ENCODE measurements around the gene FNDC11. TPM values are rescaled to one million over a fixed set of nuclear protein-coding genes. Genes with fewer than 3 reads are reported as not detected.
"Not testable (repeated sequence)": the region's sequence is repeated elsewhere in the genome, so short reads cannot be mapped to it uniquely, and the experiment has no call there.

The FNDC11 gene
- polyA plus RNA-seq, 1 donor = 0.34 TPM

GRCh38 chr20:63554361-63555278 lies 661 bp downstream of the FNDC11 start:
- Histone ChIP-seq H3K36me3 (ENCODE audit: control insufficient read depth, insufficient read depth, low read length) (no peaks in the 10 kb centered on the region), H3K4me3 (ENCODE audit: low read length) (peak overlapping the region; percentile 46), H3K9me3 (ENCODE audit: control insufficient read depth, low read depth, low read length) (peaks cover 13% of the 10 kb centered on the region), H3K27me3 (ENCODE audit: control insufficient read depth, insufficient read depth, low read length) (peaks cover 32% of the 10 kb centered on the region), H3K4me1 (ENCODE audit: control insufficient read depth, insufficient read depth, low read length) (peaks cover 4% of the 10 kb centered on the region), H3K27ac (ENCODE audit: low read length) (no peak overlapping the region)
- DNase-seq = no peak
- WGBS (ENCODE audit: insufficient coverage, low lambda C conversion rate) = no CpG with 5 or more reads among the region's 38 CpGs

- H3K4me3 ChIP-seq (ENCODE audit: low read length) = no peak overlapping the region
- DNase-seq = no peak
- H3K36me3 ChIP-seq (ENCODE audit: control insufficient read depth, insufficient read depth, low read length) = peaks cover 10% of the 10 kb centered on the region
- H3K9me3 ChIP-seq (ENCODE audit: control insufficient read depth, low read depth, low read length) = peaks cover 13% of the 10 kb centered on the region
- peaks cover 4% of the 10 kb centered on the region for H3K4me1 ChIP-seq (ENCODE audit: control insufficient read depth, insufficient read depth, low read length)
- H3K27me3 ChIP-seq (ENCODE audit: control insufficient read depth, insufficient read depth, low read length) = peaks cover 23% of the 10 kb centered on the region
- H3K27ac ChIP-seq (ENCODE audit: low read length) = no peak overlapping the region
- no CpG with 5 or more reads among the region's 45 CpGs for WGBS (ENCODE audit: insufficient coverage, low lambda C conversion rate)
Measured at GRCh38 chr20:63555661-63556381, 1.9 kb downstream of the FNDC11 start.

GRCh38 chr20:63556873-63557478 lies 3.0 kb downstream of the FNDC11 start:
- Histone ChIP-seq H3K4me3 (ENCODE audit: low read length) (no peak overlapping the region), H3K36me3 (ENCODE audit: control insufficient read depth, insufficient read depth, low read length) (peaks cover 20% of the 10 kb centered on the region), H3K27me3 (ENCODE audit: control insufficient read depth, insufficient read depth, low read length) (peaks cover 21% of the 10 kb centered on the region), H3K4me1 (ENCODE audit: control insufficient read depth, insufficient read depth, low read length) (peaks cover 4% of the 10 kb centered on the region), H3K27ac (ENCODE audit: low read length) (no peak overlapping the region), H3K9me3 (ENCODE audit: control insufficient read depth, low read depth, low read length) (peaks cover 13% of the 10 kb centered on the region)
- WGBS (ENCODE audit: insufficient coverage, low lambda C conversion rate) = no CpG with 5 or more reads among the region's 23 CpGs
- no peak for DNase-seq

- no CpG with 5 or more reads among the region's 19 CpGs for WGBS (ENCODE audit: insufficient coverage, low lambda C conversion rate)
- no peak for DNase-seq
- H3K27me3 ChIP-seq (ENCODE audit: control insufficient read depth, insufficient read depth, low read length) = peaks cover 16% of the 10 kb centered on the region
- H3K4me3 ChIP-seq (ENCODE audit: low read length) = no peak overlapping the region
- H3K36me3 ChIP-seq (ENCODE audit: control insufficient read depth, insufficient read depth, low read length) = peaks cover 23% of the 10 kb centered on the region
- no peak overlapping the region for H3K27ac ChIP-seq (ENCODE audit: low read length)
- peaks cover 4% of the 10 kb centered on the region for H3K4me1 ChIP-seq (ENCODE audit: control insufficient read depth, insufficient read depth, low read length)
- peaks cover 13% of the 10 kb centered on the region for H3K9me3 ChIP-seq (ENCODE audit: control insufficient read depth, low read depth, low read length)
Measured at GRCh38 chr20:63557481-63557891, 3.5 kb downstream of the FNDC11 start.

- peaks cover 34% of the 10 kb centered on the region for H3K36me3 ChIP-seq (ENCODE audit: control insufficient read depth, insufficient read depth, low read length)
Measured at GRCh38 chr20:63558804-63559484, 5.0 kb downstream of the FNDC11 start.

GRCh38 chr20:63559485-63560332 lies 5.8 kb downstream of the FNDC11 start:
- H3K4me1 ChIP-seq (ENCODE audit: control insufficient read depth, insufficient read depth, low read length); DNase-seq; H3K27ac ChIP-seq (ENCODE audit: low read length); H3K9me3 ChIP-seq (ENCODE audit: control insufficient read depth, low read depth, low read length); H3K27me3 ChIP-seq (ENCODE audit: control insufficient read depth, insufficient read depth, low read length); H3K4me3 ChIP-seq (ENCODE audit: low read length): not testable (repeated sequence)
- 100% methylated on average over 1 of the region's 31 CpGs for WGBS (ENCODE audit: insufficient coverage, low lambda C conversion rate)
- peaks cover 40% of the 10 kb centered on the region for H3K36me3 ChIP-seq (ENCODE audit: control insufficient read depth, insufficient read depth, low read length)

More at GRCh38 chr20:63558804-63559484, 5.0 kb downstream of the FNDC11 start:
- Histone ChIP-seq H3K4me3 (ENCODE audit: low read length) (no peak overlapping the region), H3K27ac (ENCODE audit: low read length) (no peak overlapping the region), H3K4me1 (ENCODE audit: control insufficient read depth, insufficient read depth, low read length) (peaks cover 4% of the 10 kb centered on the region), H3K27me3 (ENCODE audit: control insufficient read depth, insufficient read depth, low read length) (peaks cover 9% of the 10 kb centered on the region), H3K9me3 (ENCODE audit: control insufficient read depth, low read depth, low read length) (peaks cover 8% of the 10 kb centered on the region)
- no CpG with 5 or more reads among the region's 14 CpGs for WGBS (ENCODE audit: insufficient coverage, low lambda C conversion rate)
- DNase-seq = peak in 1 of 2 donors; percentile 37

- DNase-seq = no peak
- Histone ChIP-seq H3K9me3 (ENCODE audit: control insufficient read depth, low read depth, low read length) (peaks cover 8% of the 10 kb centered on the region), H3K27ac (ENCODE audit: low read length) (no peak overlapping the region), H3K36me3 (ENCODE audit: control insufficient read depth, insufficient read depth, low read length) (peaks cover 43% of the 10 kb centered on the region), H3K27me3 (ENCODE audit: control insufficient read depth, insufficient read depth, low read length) (no peaks in the 10 kb centered on the region), H3K4me3 (ENCODE audit: low read length) (no peak overlapping the region), H3K4me1 (ENCODE audit: control insufficient read depth, insufficient read depth, low read length) (no peaks in the 10 kb centered on the region)
- WGBS (ENCODE audit: insufficient coverage, low lambda C conversion rate) = no CpG with 5 or more reads among the region's 16 CpGs
Measured at GRCh38 chr20:63560333-63560805, 6.4 kb downstream of the FNDC11 start.

- Histone ChIP-seq H3K9me3 (ENCODE audit: control insufficient read depth, low read depth, low read length) (peaks cover 7% of the 10 kb centered on the region), H3K4me3 (ENCODE audit: low read length) (no peak overlapping the region), H3K27me3 (ENCODE audit: control insufficient read depth, insufficient read depth, low read length) (no peaks in the 10 kb centered on the region), H3K27ac (ENCODE audit: low read length) (no peak overlapping the region), H3K4me1 (ENCODE audit: control insufficient read depth, insufficient read depth, low read length) (no peaks in the 10 kb centered on the region), H3K36me3 (ENCODE audit: control insufficient read depth, insufficient read depth, low read length) (peaks cover 46% of the 10 kb centered on the region)
- WGBS (ENCODE audit: insufficient coverage, low lambda C conversion rate) = no CpG with 5 or more reads among the region's 26 CpGs
- DNase-seq = no peak
Measured at GRCh38 chr20:63560856-63561609, 7.1 kb downstream of the FNDC11 start.

Data from large intestine (tissue), 3 donors.